Heart left ventricle (tissue), 13 donors: ENCODE measurements around the gene ABCC4.

Experiments used
- POLR2A ChIP-seq, 2 donors: fragments of 450-650 bp; IDR thresholded peaks; one replicate each; pipeline ENCODE4 v1.6.1; 2017; ENCODE audit warnings: antibody characterized with exemption in 2 of 2, mild to moderate bottlenecking in 2 of 2, moderate library complexity in 2 of 2
- TF ChIP-seq, protein P1 (sequence below), 12 donors: fragments of 200-600 bp; sonication (generic) in 4 of 12; IDR thresholded peaks; one replicate each; pipeline versions ENCODE4 v1.5.0 to v1.8.0; 2018 to 2022; ENCODE audit warnings: antibody characterized with exemption in 12 of 12, mild to moderate bottlenecking in 5 of 12
- donor health status: ischemic (EF 13 %, LVEDD 7.1; RV severe dilation, severe dysfunction).
- donor health status: DM: no; HTN: yes; CAD: no.
- donor health status: DM: no; HTN: no; CAD: no.
- donor health status: ischemic (EF 25% LVEDD 6.9; RV normal size, moderate dysfunction).
- donor health status: ischemic (EF 25% LVEDD 5.7; RV mildly dilated, moderate dysfunction).
- donor health status: ischemic (EF 35%, LVEDD 5.7; RV mildly dilated, moderate dysfunction).
- donor health status: nonischemic (EF 11% LVEDD 7.7; RV severe dilation, severe dysfunction).
- donor health status: DM: yes; HTN: yes; CAD: no.
- donor health status: PGD.
- donor health status: ischemic (EF 29% LVEDD 5.4; RV normal size, mild dysfunction).
- donor health status: nonischemic (EF 23%, LVEDD 6.1; RV moderate dilation, normal function).

DNA sequence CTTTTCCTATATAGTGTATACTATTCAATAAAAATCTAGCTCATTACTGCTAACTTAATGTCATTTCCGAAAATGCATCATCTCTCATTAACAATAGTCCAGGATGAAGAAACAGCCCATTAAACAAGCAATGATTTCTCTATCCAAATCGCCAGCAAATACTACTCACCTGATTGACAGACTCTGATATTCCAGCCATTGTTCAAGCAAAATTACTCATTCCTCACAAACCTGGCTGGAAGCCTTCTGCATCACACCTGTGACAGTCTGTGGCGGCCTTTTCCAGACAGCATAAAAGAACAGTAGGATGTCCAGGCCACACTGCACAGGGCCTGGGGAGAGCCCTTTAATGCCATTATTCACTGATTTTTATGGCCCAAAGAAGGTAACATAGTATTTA is 115.9 kb downstream of the ABCC4 start:
- TF ChIP-seq, protein P1, sequence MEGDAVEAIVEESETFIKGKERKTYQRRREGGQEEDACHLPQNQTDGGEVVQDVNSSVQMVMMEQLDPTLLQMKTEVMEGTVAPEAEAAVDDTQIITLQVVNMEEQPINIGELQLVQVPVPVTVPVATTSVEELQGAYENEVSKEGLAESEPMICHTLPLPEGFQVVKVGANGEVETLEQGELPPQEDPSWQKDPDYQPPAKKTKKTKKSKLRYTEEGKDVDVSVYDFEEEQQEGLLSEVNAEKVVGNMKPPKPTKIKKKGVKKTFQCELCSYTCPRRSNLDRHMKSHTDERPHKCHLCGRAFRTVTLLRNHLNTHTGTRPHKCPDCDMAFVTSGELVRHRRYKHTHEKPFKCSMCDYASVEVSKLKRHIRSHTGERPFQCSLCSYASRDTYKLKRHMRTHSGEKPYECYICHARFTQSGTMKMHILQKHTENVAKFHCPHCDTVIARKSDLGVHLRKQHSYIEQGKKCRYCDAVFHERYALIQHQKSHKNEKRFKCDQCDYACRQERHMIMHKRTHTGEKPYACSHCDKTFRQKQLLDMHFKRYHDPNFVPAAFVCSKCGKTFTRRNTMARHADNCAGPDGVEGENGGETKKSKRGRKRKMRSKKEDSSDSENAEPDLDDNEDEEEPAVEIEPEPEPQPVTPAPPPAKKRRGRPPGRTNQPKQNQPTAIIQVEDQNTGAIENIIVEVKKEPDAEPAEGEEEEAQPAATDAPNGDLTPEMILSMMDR (IDR thresholded peaks at IDR 0.05) = no peak
- no peak for TF ChIP-seq POLR2A (IDR thresholded peaks at IDR 0.05)
